GM18508 (cell line): Measurements from ENCODE around the gene NOP16.
"Not testable (repeated sequence)": the region's sequence is repeated elsewhere in the genome, so short reads cannot be mapped to it uniquely, and the experiment has no call there.

Experiments
- ATAC-seq: cut with Tn5 transposase; IDR thresholded peaks from one replicate; pipeline ENCODE4 v1.9.1; 2021; ENCODE audit warnings: moderate number of reproducible peaks; ENCODE audit not compliant: insufficient read depth, unreplicated experiment

The NOP16 gene

DNA sequence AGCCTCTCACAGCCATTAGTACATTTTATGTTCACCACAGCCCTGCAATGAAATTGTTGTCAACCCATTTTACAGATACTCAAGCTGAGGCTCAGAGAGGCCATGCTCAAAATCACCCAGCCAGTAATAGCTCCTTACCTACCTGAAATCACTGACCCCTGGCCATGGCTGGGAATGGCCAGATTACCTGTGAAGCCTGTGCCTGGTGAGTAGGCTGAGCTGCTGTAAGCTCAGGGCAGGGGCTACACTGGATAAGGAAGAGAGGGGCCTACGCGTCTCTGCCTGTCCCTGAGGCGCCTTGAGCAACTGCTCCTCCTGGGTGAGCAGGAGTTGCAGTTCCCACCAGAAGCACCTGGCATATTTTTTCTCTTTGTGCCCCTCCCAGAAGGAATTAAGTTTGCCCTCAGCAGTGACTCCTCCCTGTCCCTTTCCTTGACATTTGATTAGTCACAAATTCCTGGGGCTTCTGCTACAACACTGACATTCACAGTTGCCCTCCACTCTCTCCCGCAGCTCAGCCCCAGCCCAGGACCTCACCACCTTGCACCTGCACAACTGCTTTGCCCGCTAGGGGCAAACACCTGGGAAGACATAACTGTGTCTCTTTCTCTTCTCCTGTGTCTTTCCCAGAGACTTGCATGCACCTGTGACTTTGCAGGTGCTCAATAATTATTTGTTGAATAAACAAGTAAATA lies 22.2 kb upstream of the NOP16 start:
- ATAC-seq: no peak

DNA sequence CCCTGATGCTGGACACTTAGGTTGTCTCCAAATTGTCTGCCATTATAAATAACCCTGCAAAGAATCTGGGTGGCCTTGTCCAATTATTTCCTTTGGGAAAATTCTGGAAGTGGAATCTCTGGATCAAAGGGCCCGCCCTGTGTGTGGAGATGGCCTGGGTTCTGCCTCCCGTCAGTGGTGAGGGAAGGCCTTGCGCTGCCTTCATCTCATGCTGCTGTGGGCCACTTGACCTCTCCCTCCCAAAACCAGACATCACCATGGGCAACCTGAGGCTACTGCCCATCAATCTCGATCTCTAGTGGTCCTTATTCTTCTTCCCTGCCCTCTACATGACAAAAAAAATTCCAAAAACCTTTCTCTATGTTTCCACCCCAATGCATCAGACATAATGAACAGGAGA lies 21.4 kb upstream of the NOP16 start:
- ATAC-seq: no peak

DNA sequence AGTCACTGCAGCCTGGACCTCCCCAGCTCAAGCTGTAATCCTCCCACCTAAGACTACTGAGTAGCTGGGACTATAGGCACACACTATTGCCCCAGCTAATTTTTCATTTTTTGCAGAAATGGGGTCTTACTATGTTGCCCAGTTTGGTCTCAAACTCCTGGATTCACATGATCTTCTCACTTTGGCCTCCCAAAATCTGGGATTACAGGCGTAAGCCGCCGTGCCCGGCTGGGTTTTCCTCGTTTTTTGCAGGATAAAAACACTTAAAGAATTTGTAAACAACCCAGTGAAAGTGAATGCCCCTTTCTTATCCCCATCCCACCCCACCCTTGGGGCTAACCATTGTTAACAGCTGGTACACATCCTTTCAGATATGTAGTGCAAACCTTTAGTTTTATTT lies 20.2 kb upstream of the NOP16 start:
- ATAC-seq: no peak

DNA sequence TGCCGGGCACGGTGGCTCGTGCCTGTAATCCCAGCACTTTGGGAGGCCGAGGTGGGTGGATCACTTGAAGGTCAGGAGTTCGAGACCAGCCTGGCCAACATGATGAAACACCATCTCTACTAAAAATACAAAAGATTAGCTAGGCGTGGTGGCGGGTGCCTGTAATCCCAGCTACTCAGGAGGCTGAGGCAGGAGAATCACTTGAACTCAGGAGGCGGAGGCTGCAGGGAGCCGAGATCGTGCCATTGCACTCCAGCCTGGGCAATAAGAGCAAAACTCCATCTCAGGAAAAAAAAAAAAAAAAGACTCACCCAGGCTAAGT lies 19.8 kb upstream of the NOP16 start:
- not testable (repeated sequence) for ATAC-seq

DNA sequence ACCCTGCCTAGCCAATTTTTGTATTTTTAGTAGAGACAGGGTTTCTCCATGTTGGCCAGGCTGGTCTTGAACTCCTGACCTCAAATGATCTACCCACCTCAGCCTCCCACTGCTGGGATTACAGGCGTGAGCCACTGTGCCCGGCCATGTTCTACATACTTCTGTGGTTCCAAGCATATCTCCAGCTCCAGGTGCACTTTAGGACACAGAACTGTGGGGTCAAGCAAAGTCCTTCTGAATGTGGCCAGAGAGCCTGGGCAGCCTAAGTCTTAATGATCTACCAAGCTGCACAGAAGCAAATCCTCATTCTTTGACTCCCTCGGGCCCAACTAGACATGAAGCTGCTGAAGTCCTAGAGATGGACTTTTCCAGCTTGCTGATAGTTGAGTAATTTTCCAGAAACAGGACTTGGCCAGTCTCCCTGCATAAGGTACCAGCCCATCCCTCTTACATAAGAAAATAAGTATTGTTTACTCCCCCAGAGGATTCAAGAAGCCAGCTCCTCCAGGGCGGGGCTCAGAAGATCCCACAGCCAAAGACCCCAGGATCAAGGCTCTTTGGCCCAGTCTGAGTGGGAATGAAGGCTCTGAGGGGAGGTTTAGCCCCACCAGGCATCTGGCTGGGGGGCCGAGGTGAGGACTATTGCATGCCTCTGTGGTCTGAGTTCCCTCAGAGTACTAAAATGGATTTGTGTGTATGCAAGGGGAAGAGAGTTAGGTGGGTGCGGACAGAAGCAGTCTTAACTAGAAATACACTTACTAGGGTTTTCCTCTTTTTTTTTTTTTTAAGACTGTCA lies 19.3 kb upstream of the NOP16 start:
- no peak for ATAC-seq

DNA sequence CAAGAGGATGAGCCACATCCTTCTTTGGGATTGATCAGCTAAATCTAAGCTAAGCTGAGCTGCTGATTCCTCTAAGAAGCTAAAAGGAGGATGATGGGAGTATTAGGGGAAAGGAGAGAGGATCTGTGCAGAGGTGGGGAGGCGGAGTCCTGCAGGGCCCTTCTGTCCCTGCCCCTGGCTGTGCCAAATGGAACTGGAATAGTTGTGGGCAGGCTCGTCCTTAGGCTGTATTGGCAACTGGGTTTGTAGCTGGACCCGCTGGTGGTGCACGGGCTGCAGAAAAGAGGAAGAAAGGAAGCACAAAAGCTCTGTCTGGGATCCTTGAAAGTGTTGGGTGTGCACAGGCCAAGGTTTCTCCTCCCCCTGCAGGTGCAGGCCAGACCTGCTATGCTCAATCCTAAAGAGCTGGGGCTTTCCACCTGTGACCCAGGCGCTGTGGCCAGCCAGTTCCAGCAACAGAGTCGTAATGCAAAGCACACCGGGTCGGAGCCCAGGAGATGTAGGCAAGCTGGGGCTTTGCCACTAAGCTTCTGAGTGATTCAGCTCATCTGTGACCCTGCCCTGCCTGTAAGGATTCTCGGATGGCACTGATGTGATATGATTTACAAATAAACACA lies 18.1 kb upstream of the NOP16 start:
- no peak for ATAC-seq

DNA sequence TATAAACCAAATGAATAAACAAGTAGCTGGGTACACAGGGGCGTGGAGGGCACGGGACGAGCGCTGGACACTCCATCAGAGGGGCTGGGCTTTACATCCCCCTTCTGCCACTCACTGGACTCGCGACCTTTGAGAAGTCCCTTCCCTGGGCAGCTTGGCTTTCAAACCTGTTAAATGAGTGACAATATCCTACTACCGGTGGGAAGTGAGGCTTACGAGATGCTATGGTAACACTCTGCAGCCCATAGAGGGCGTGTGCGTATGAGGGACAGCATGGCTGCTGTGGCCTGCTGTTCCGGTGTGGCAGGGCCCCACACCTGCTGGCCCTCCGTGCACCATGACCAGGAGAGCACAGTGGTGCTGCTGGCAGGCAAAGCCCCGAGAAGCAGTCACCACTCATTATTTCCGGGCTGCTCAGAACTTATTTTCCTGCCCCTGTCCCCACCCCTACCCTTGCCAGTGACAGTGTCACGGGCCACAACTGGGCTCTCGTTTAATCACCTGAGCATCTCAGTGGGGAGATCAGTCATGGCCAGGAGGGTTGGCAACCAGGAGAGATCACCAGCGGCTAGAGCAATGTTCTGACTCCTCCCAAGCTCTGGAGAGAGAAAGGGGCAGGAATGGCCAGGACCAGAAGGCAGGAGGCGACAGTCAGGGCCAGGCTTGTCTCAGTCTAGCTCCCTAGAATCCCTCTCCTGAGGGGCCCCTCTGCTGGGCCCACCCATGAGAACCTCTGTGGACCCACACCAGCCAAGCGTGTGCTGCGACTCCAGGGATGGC lies 17.4 kb upstream of the NOP16 start:
- no peak for ATAC-seq

DNA sequence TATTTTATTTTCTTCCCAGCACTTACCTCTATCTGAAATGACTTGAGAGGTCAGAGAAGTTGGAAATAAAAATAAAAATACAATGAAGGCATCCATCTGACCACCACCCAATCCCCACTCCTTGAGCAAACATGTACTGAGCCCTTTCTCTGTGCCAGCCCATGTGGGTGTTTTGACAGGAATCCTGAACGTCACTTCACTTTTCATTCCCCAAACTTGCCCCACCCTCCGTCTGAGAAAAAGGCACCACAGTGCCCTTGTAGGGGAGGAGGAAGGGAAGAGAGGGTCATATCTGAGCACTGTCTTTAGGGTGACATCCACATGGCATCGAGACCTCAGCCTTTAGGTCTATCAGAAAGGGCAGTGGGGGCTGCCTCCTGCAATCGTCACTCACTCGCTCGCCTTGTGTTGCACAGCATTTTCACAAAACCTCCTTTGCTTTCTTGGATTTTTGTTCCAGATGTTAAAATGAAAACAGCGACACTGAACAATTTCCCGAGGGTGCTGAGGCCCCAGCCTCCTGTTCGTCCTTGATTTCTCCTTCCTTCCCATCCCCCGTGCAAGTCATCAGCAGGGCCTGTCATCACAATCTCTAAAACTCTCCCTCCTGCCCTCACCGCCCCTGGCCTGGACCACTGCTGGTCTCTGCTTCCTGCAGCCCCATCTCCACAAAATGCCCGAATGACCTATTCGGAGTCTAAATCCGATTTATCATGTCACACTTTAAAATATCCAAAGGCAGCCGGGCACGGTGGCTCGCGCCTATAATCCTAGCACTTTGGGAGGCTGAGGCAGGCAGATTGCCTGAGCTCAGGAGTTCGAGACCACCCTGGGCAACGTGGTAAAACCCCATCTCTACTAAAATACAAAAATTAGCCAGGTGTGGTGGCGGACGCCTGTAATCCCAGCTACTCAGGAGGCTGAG lies 13.1 kb upstream of the NOP16 start:
- no peak for ATAC-seq

DNA sequence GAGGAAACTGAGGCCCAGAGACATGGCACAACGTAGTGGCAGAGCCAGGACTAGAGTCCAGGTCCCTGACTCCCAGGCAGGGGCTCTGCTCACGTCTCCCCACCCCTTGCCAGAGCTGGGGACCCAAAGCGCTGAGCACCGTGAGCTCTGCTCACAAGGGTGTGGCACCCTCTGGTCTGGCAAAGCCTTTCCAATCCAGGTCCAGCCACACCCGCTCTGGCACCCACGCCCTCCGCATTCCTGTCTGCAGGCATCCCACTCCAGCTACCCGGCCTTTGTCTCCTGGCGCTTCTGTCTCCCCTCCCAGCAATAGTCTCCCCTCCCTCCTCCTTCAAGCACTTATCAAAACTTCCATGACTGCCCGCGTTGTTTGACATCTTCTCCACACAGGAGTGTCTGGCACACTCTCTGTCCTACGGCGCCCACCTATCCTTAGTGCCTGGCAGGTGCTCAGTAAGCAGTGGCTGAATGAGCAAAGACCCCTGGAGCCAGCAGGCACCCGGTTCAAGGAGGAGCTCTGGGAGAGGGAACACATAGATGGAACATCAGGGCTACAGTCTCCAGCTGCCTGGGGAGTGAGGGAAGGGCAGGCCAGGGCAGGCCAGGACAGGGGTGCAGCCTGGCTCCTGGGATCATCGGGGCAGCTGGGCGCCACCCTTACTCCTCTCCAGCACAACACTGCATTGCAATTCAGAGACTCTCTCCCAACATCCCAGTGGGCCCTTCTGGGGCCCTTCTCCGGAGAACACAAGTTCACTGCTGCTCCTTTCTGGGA lies 12.2 kb upstream of the NOP16 start:
- ATAC-seq: no peak

DNA sequence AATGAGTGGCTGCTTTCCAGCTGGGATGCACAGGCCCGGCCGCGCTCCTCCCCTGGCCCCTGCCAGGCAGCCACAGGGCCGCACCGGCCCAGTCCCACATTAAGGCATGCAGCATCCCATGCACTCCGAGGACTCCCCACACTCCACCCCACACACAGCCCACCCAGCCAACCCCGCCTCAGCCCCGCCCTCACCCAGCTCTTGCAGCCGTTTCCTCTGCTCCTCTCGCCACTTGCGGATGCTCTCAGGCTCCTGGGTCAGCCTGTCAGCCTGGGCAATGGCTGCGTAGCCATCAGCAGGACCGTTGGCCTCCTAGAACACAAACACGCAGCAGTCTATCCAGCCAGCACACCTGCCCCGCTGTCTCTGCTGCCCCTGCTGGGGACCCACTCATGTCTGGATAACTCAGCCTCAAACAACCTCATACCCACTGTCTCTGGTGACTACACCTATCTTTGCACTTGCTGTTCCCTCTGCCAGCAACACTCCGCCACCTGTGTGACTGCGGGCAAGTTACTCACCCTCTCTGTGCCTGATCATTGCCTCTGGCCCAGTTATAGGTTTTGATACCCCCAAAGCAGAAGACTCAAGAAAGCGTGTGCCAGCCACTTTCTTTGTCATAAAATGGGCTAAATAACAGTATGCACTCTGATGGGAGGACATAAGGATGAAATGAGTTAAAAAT lies 9.5 kb upstream of the NOP16 start:
- no peak for ATAC-seq

DNA sequence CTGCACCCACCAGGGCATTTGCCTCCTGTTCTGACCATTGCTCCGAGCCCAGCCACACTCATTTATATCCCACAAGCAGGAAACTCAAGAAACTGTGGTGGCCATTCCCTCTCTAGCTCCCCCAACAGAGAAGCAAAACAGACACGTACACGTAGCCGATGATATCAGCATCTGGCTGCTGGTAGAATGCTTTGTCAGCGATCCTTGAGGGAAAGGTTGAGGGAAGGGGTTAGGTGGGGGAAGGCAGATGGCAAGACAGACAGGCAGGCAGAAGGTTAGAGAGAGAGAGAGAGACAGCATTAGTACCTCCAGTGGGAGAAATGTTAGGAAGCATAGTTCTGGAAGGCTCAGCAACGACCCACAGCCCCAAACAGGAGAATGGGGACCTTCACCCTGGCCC lies 7.9 kb upstream of the NOP16 start:
- ATAC-seq: no peak

DNA sequence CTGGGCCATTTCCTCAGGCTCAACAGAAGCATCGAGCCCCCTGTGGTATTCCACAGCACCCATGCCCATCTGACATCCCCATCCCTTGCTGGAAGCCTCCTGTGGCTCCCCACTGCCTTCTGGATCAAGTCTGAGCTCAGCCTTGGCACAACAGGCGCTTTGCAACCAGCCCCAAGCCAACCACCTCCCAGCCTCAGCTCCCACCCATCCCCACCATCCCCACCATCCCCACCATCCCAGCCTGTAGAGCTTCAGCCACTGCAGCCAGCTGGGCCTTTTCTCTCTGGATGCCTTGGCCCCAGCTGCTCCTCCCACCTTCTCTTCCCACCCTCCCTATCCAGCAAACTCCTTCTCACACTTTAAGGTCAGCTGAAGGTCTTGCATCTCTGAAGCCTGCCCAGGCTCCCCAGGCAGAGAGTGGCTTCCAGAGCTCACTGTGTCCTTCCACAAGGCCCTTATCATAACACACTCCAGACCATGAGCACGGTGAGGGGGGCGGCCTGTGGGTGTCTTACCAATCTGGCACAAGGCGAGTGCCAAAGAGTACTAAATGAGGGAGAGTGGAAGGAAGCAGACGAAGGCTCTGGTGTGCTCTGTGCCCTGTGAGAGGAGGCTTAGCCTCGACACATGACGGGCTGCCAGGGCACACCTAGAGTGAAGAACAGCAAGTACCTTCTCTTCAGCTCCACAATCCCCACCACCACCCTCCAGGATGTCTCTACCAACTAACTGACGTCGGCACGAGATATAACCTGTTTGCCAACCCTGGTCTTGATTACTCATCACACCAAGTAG lies 6.7 kb upstream of the NOP16 start:
- no peak for ATAC-seq

DNA sequence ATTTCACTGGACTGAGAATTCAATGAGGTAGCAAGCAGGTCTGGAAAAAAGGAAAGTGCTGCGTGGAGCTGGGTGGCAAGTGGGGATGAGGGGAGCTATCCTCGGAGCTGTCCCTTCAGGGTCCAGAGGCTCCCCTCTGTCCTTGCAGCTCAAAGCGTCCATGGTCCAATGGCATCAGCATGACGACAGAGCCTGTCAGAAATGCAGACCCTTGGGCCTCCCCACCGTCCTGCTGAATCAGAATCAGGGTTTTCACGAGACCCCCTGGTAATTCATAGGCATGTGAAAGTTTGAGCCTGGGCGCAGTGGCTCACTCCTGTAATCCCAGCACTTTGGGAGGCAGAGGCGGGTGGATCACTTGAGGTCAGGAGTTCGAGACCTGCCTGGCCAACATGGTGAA lies 5.7 kb upstream of the NOP16 start:
- ATAC-seq: no peak

DNA sequence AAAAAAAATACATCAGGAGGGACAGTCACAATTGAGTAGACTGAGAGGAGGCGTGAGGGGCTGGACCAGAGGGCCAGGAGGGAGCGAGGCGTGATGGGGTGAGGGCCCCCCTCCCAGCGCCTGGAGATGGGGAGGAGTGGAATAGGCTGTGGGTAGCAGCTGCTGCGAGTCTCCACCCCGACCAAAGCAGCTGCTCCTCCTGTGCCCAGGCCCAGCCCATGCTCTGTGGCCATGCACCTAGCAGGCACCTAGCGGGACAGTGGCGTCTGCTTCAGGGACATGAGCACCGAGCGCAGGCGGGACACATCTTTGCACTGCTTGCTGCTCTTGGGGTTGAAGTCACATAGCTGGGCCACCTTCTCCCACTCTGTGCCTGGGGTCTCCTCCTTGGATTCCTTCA lies 4.1 kb upstream of the NOP16 start:
- ATAC-seq: no peak

DNA sequence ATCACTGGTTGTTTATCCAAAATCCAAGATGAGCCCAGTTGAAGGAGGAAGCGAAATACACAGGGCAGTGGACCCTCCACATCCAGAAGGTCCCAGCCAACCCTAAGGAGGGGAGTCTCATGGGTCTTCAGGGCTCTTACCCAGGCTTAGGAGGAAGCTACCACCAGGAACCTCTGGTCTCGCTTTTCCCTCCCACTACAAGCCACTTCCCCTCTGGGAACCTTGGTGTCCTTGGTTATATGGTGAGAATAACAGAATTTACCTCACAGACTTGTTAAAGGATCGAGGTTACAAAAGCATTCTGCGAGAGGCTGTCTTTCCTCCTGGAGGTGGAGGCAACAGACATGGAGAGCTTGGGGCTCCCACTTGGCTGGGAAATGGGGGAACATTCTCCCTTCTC lies 3.6 kb upstream of the NOP16 start:
- no peak for ATAC-seq

DNA sequence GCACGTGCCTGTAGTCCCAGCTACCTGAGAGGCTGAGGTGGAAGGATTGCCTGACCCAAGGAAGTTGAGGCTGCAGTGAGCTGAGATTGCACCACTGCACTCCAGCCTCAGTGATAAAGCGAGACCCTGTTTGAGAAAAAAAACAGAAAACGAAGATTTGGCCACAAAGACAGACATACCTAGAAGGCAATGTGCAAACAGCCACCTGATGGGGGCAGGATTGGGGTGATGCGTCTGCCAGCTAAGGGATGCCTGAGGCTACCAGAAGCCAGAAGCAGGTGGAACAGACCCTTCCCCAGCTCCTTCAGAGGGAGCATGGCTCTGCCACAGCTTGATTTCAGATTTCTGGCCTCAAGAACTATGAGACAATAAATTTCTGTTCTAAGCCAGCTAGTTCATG lies 3.1 kb upstream of the NOP16 start:
- ATAC-seq: no peak

DNA sequence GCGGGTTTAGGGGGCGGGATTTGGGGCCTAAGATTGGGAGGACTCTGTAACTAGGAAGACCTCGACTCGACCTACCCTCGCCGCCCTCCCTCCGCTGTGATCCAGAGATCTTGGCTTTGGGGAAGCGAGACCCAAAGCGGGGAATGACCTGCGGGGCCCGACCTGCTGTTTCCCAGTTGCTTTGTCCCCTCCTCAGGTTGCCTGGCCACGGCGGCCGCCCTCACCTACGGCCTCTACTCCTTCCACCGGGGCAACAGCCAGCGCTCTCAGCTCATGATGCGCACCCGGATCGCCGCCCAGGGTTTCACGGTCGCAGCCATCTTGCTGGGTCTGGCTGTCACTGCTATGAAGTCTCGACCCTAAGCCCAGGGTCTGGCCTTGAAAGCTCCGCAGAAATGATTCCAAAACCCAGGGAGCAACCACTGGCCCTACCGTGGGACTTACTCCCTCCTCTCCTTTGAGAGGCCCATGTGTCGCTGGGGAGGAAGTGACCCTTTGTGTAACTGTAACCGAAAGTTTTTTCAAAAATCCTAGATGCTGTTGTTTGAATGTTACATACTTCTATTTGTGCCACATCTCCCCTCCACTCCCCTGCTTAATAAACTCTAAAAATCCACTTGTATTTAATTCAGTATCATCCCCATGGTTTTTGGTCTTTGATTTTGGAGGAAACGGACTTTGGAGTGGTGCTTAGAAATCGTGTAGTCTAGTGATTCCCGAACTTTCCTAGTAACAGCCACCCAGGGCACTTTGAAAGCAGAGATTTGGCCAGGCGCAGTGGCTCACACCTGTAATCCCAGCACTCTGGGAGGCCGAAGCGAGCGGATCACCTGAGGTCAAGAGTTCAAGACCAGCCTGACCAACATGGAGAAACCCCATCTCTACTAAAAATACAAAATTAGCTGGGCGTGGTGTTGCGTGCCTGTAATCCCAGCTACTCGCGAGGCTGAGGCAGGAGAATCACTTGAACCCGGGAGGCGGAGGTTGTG lies 1.0 kb upstream of the NOP16 start:
- ATAC-seq: peak; percentile 12
